Skeletal muscle tissue (tissue), 4 donors: ENCODE results near the gene PPP1R1C. TPM values are rescaled to one million over a fixed set of nuclear protein-coding genes. Genes with fewer than 3 reads are reported as not detected.

Source experiments
- H3K27ac ChIP-seq: one replicate; pipeline ENCODE4 v1.7.0; 2013; ENCODE audit warnings: mild to moderate bottlenecking, low read depth, low read length, inconsistent platforms
- H3K27me3 ChIP-seq, 3 donors: one replicate each; pipeline ENCODE4 v1.7.0; 2013; ENCODE audit warnings: low read length in 3 of 3; ENCODE audit not compliant: control insufficient read depth in 3 of 3, insufficient read depth in 3 of 3
- H3K36me3 ChIP-seq, 3 donors: one replicate each; pipeline ENCODE4 v1.7.0; 2013; ENCODE audit warnings: low read length in 3 of 3; ENCODE audit not compliant: control insufficient read depth in 3 of 3, insufficient read depth in 3 of 3
- H3K4me1 ChIP-seq, 3 donors: one replicate each; pipeline ENCODE4 v1.7.0; 2013; ENCODE audit warnings: low read length in 3 of 3, mild to moderate bottlenecking in 3 of 3; ENCODE audit not compliant: control insufficient read depth in 3 of 3, insufficient read depth in 3 of 3
- H3K4me3 ChIP-seq, 3 donors: one replicate each; pipeline ENCODE4 v1.7.0; 2013; ENCODE audit warnings: low read length in 3 of 3
- H3K9ac ChIP-seq, 3 donors: one replicate each; pipeline ENCODE4 v1.7.0; 2013; ENCODE audit warnings: low read length in 3 of 3, mild to moderate bottlenecking in 3 of 3, moderate library complexity in 2 of 3, low read depth in 1 of 3
- H3K9me3 ChIP-seq, 3 donors: one replicate each; pipeline ENCODE4 v1.7.0; 2013; ENCODE audit warnings: low read length in 3 of 3; ENCODE audit not compliant: control insufficient read depth in 3 of 3
- total RNA-seq: library from RNA; depleted of rRNA; stranded (reverse); fragments of >200 nt; gene quantifications from one replicate; pipeline ENCODE4 v1.2.3, GENCODE V29; 2014
- donor health status: Osteomylitis.

Gene PPP1R1C
- total RNA-seq, 1 donor from 2014 or later: 1.6 TPM

DNA sequence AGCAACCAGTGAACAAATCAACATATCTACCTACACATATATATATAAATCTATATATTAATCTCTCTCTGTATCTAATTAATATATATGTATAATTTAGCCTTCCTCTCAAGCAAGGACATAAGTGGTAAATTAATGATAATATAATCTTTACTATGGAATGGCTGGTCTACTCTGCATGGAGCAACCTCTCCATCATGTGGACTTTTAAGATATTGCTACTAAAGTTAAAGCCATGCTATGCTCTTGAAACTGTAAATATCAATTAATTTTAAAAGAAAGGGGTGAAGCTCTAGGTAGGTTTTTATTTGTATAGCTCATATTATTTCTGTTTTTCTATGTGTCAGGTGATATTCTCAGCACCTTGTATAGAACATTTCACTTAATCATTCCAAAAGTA is 147.0 kb downstream of the PPP1R1C start:
- H3K27ac ChIP-seq: no peak overlapping the region
- H3K9me3 ChIP-seq: no peaks in the 10 kb centered on the region
- no peak overlapping the region for H3K4me3 ChIP-seq
- H3K27me3 ChIP-seq: no peaks in the 10 kb centered on the region
- no peak overlapping the region for H3K9ac ChIP-seq
- H3K4me1 ChIP-seq: no peaks in the 10 kb centered on the region
- H3K36me3 ChIP-seq: no peaks in the 10 kb centered on the region

- Histone ChIP-seq H3K9ac (no peak overlapping the region), H3K27me3 (no peaks in the 10 kb centered on the region), H3K9me3 (no peaks in the 10 kb centered on the region), H3K4me3 (no peak overlapping the region), H3K27ac (no peak overlapping the region), H3K36me3 (no peaks in the 10 kb centered on the region), H3K4me1 (no peaks in the 10 kb centered on the region)
These were observed 147.7 kb downstream of the PPP1R1C start for GRCh38 chr2:182133195-182133891.

GRCh38 chr2:182134201-182134600 is 148.5 kb downstream of the PPP1R1C start:
- Histone ChIP-seq H3K4me1 (no peaks in the 10 kb centered on the region), H3K9ac (no peak overlapping the region), H3K36me3 (no peaks in the 10 kb centered on the region), H3K4me3 (no peak overlapping the region), H3K9me3 (no peaks in the 10 kb centered on the region), H3K27me3 (no peaks in the 10 kb centered on the region), H3K27ac (no peak overlapping the region)

DNA sequence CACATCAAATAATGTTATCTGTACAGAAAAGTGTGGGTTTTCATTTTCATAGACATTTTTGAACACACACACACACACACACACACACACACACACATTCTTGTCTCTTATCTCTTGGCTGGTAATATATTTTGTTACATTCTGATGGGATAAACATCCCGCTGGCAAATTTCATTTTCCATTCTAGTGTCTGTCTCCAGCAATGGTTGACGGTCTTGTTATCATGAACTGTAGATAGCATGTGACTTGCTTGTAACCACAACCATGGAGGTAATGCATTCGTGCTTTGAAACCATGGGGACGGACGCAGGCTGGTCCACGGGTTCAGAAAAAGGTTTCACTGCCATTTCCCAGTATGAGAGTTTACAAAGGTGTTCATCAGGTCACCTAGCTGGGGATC is 156.4 kb downstream of the PPP1R1C start:
- no peaks in the 10 kb centered on the region for H3K4me1 ChIP-seq
- H3K27ac ChIP-seq: no peak overlapping the region
- no peaks in the 10 kb centered on the region for H3K36me3 ChIP-seq
- H3K4me3 ChIP-seq: no peak overlapping the region
- H3K9ac ChIP-seq: no peak overlapping the region
- no peaks in the 10 kb centered on the region for H3K27me3 ChIP-seq
- H3K9me3 ChIP-seq: no peaks in the 10 kb centered on the region

DNA sequence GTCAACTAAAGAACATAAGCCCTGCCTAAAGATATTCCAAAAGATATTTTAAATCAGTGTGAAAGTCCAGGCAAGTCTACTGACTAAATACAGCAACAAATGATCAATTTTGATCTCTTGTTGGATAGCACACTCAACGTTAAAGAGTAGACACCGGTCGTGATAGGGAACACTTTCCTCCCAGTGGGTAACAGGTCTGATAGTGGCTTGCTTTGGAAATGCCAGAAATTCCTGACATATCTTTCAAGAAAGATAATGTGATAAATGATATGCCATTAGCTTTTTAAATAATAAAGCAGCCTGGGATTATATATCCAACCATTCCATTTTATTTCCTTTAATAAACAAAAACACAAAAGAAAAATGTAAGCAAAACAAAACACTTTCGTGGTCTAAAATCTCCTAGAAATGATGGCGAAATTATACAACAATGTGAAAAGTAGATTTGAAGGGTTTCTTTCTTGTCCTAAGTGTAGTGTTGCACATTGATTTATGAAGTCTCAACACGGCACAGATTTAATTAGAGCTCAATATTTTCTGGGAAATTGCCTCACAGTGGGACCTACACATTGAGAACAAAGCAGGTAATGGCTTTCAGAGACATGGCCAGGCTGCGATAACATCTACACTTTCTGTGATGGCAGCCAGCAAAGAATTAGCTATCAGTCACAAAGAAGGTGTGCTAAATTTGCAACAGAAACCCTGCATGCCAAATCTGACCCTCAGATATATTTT is 158.6 kb downstream of the PPP1R1C start:
- no peaks in the 10 kb centered on the region for H3K36me3 ChIP-seq
- no peak overlapping the region for H3K27ac ChIP-seq
- no peaks in the 10 kb centered on the region for H3K4me1 ChIP-seq
- no peaks in the 10 kb centered on the region for H3K9me3 ChIP-seq
- H3K9ac ChIP-seq: no peak overlapping the region
- no peaks in the 10 kb centered on the region for H3K27me3 ChIP-seq
- H3K4me3 ChIP-seq: no peak overlapping the region

DNA sequence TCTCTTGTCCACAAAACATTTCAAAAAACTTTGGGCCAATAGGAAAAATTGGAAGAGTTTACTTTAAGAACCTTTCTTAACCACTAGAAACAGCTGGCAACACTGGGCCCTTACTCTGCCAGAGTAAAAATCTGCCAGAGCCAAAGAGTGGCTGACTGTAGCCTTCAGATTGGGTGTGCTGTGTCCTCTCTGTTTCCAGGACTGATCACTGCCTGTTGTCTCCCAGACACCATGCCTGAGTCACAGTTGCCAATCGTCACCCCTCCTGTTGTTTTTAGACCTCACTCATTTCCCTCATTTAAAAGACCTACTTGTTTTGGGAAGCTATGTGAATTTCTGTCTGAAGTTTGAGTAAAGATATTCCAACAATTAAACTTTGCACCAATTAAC is 159.1 kb downstream of the PPP1R1C start:
- H3K27ac ChIP-seq: no peak overlapping the region
- H3K4me1 ChIP-seq: no peaks in the 10 kb centered on the region
- H3K9me3 ChIP-seq: no peaks in the 10 kb centered on the region
- no peaks in the 10 kb centered on the region for H3K36me3 ChIP-seq
- no peak overlapping the region for H3K9ac ChIP-seq
- H3K4me3 ChIP-seq: no peak overlapping the region
- H3K27me3 ChIP-seq: no peaks in the 10 kb centered on the region

- Histone ChIP-seq H3K9me3 (no peaks in the 10 kb centered on the region), H3K4me3 (no peak overlapping the region), H3K27me3 (no peaks in the 10 kb centered on the region)
These were observed 162.7 kb downstream of the PPP1R1C start for GRCh38 chr2:182148344-182148743.

GRCh38 chr2:182163878-182164277 is 178.2 kb downstream of the PPP1R1C start:
- H3K9me3 ChIP-seq: no peaks in the 10 kb centered on the region
- H3K27ac ChIP-seq: no peak overlapping the region
- no peaks in the 10 kb centered on the region for H3K27me3 ChIP-seq
- H3K9ac ChIP-seq: no peak overlapping the region
- H3K36me3 ChIP-seq: no peaks in the 10 kb centered on the region
- peaks cover 0 to 3% (median 0%) of the 10 kb centered on the region in 3 donors for H3K4me1 ChIP-seq
- no peak overlapping the region for H3K4me3 ChIP-seq

More at GRCh38 chr2:182148344-182148743, 162.7 kb downstream of the PPP1R1C start:
- Histone ChIP-seq H3K9ac (no peak overlapping the region), H3K4me1 (no peaks in the 10 kb centered on the region), H3K36me3 (no peaks in the 10 kb centered on the region), H3K27ac (no peak overlapping the region)

GRCh38 chr2:182164686-182165085 is 179.0 kb downstream of the PPP1R1C start:
- Histone ChIP-seq H3K4me1 (peaks cover 0 to 3% (median 0%) of the 10 kb centered on the region in 3 donors), H3K9ac (no peak overlapping the region), H3K9me3 (no peaks in the 10 kb centered on the region), H3K4me3 (no peak overlapping the region), H3K27ac (no peak overlapping the region), H3K27me3 (no peaks in the 10 kb centered on the region), H3K36me3 (no peaks in the 10 kb centered on the region)

GRCh38 chr2:182165202-182165601 is 179.5 kb downstream of the PPP1R1C start:
- Histone ChIP-seq H3K9ac (no peak overlapping the region), H3K9me3 (no peaks in the 10 kb centered on the region), H3K27me3 (no peaks in the 10 kb centered on the region), H3K27ac (no peak overlapping the region), H3K36me3 (no peaks in the 10 kb centered on the region), H3K4me3 (no peak overlapping the region), H3K4me1 (peaks cover 0 to 3% (median 0%) of the 10 kb centered on the region in 3 donors)
